HCT116 (cell line): ENCODE measurements around the gene SLFN12L. TPM values are rescaled to one million over a fixed set of nuclear protein-coding genes. Genes with fewer than 3 reads are reported as not detected.

Source experiments
- ATAC-seq: fragments of 200-7000 bp; cut with Tn5 transposase; 2 replicates; pipeline ENCODE4 v1.9.1; 2020; ENCODE audit warnings: mild to moderate bottlenecking, moderate library complexity
- BruUV-seq: library from RNA; stranded (reverse); fragments of 400-500 nt; replicated peaks from 2 replicates; lab custom pipeline; 2021; lab: Mats Ljungman, UMichigan
- CTCF ChIA-PET: fragments of 300-600 bp; sonication (Branson Sonifier 250); formaldehyde crosslinking; loops from one replicate; lab custom pipeline; 2021; ENCODE audit warnings: antibody characterized with exemption; lab: Charles Lee
- POLR2A ChIA-PET: fragments of 300-600, 350-600 bp; sonication (Branson Sonifier 250); formaldehyde crosslinking; loops from one replicate; lab custom pipeline; 2021; ENCODE audit warnings: antibody characterized with exemption; lab: Charles Lee
- RAD21 ChIA-PET, 2 experiments: fragments of 300-600 bp; sonication (Branson Sonifier 250); formaldehyde crosslinking; loops; one replicate each; lab custom pipeline; 2023; ENCODE audit warnings: low total read pairs in 2 of 2; ENCODE audit not compliant: uncharacterized antibody in 2 of 2, unreplicated experiment in 2 of 2, low non-redundant PET in 1 of 2; lab: Charles Lee
- DNase-seq: peaks from one replicate; pipeline ENCODE4 v3.0.0-alpha.2; 2010; ENCODE audit warnings: low read depth, low spot score
- H2AFZ ChIP-seq: fragments of 200-600 bp; shearing (Covaris generic), sonication (generic); 2 replicates; pipeline ENCODE4 v1.6.1; 2017; ENCODE audit warnings: low read depth, mixed run types, mixed read lengths, antibody characterized with exemption, low read length; ENCODE audit not compliant: poor library complexity, severe bottlenecking
- H3K27ac ChIP-seq: 2 replicates; pipeline ENCODE4 v1.5.1; 2012; ENCODE audit warnings: low read depth, low read length
- H3K27me3 ChIP-seq: fragments of 200-600 bp; sonication (generic); 2 replicates; pipeline ENCODE4 v1.6.1; 2016; ENCODE audit warnings: mixed run types, low read length, mixed read lengths; ENCODE audit not compliant: insufficient read depth
- H3K36me3 ChIP-seq, 2 experiments: fragments of 200-500 bp in 1 of 2; fragments of 200-600 bp in 1 of 2; sonication (Bioruptor generic) in 1 of 2; sonication (generic) in 1 of 2; 2 replicates each; pipeline versions ENCODE4 v1.5.1 to v1.6.1; 2014 to 2016; ENCODE audit warnings: low read length in 2 of 2, inconsistent platforms in 1 of 2, mixed read lengths in 1 of 2, mixed run types in 1 of 2; ENCODE audit not compliant: insufficient read depth in 2 of 2, control insufficient read depth in 1 of 2
- H3K4me1 ChIP-seq, 2 experiments: fragments of 200-600 bp in 1 of 2; sonication (generic) in 1 of 2; 2 replicates each; pipeline versions ENCODE4 v1.5.1 to v1.6.1; 2012 to 2017; ENCODE audit warnings: low read length in 2 of 2, inconsistent platforms in 1 of 2, mild to moderate bottlenecking in 1 of 2, mixed read lengths in 1 of 2, mixed run types in 1 of 2, moderate library complexity in 1 of 2; ENCODE audit not compliant: insufficient read depth in 2 of 2, control insufficient read depth in 1 of 2
- H3K4me2 ChIP-seq: fragments of 200-600 bp; sonication (generic); 2 replicates; pipeline ENCODE4 v1.6.1; 2017; ENCODE audit warnings: mixed run types, low read length, mixed read lengths
- H3K4me3 ChIP-seq, 2 experiments: fragments of 200-600 bp in 1 of 2; sonication (generic) in 1 of 2; replicated peaks in 1 of 2; 2 replicates each; pipeline ENCODE4 v1.5.1; 2011 to 2016; ENCODE audit warnings: low read length in 2 of 2, control low read depth in 1 of 2, low read depth in 1 of 2, mild to moderate bottlenecking in 1 of 2, mixed read lengths in 1 of 2, mixed run types in 1 of 2
- H3K79me2 ChIP-seq: fragments of 200-600 bp; sonication (generic); 2 replicates; pipeline ENCODE4 v1.6.1; 2017; ENCODE audit warnings: mild to moderate bottlenecking, mixed run types, low read length, moderate library complexity, mixed read lengths; ENCODE audit not compliant: insufficient read depth
- H3K9ac ChIP-seq: fragments of 200-600 bp; sonication (generic); 2 replicates; pipeline ENCODE4 v1.6.1; 2016; ENCODE audit warnings: low read length, mixed read lengths
- H3K9me2 ChIP-seq: fragments of 200-600 bp; sonication (generic), shearing (Covaris generic); 2 replicates; pipeline ENCODE4 v1.6.1; 2017; ENCODE audit warnings: mixed run types, mild to moderate bottlenecking, moderate library complexity; ENCODE audit not compliant: insufficient read depth
- H3K9me3 ChIP-seq, 2 experiments: fragments of 200-500 bp in 1 of 2; fragments of 200-600 bp in 1 of 2; sonication (Bioruptor generic) in 1 of 2; sonication (generic) in 1 of 2; 2 replicates each; pipeline ENCODE4 v1.6.1; 2014 to 2017; ENCODE audit warnings: low read length in 2 of 2, mixed read lengths in 2 of 2, inconsistent platforms in 1 of 2, low read depth in 1 of 2, mild to moderate bottlenecking in 1 of 2, mixed run types in 1 of 2, moderate library complexity in 1 of 2; ENCODE audit not compliant: control insufficient read depth in 1 of 2, insufficient read depth in 1 of 2
- H4K20me1 ChIP-seq: fragments of 200-600 bp; sonication (generic), shearing (Covaris generic); 2 replicates; pipeline ENCODE4 v1.6.1; 2017; ENCODE audit warnings: mixed run types, mild to moderate bottlenecking, moderate library complexity; ENCODE audit not compliant: insufficient read depth
- CBX3 ChIP-seq: IDR thresholded peaks from 2 replicates; pipeline ENCODE4 v1.6.1; 2012; ENCODE audit warnings: low read depth
- CEBPB ChIP-seq: IDR thresholded peaks from 2 replicates; pipeline ENCODE4 v1.6.1; 2012; ENCODE audit warnings: low read depth
- CTCF ChIP-seq, 3 experiments: fragments of 200-600 bp in 1 of 3; sonication (generic) in 1 of 3; IDR thresholded peaks in 2 of 3; conservative IDR thresholded peaks in 1 of 3; 2 replicates each; pipeline ENCODE4 v1.5.1; 2012 to 2017; ENCODE audit warnings: low read depth in 2 of 3, low read length in 2 of 3, antibody characterized with exemption in 1 of 3, borderline replicate concordance in 1 of 3, control low read depth in 1 of 3, mild to moderate bottlenecking in 1 of 3, mixed read lengths in 1 of 3, mixed run types in 1 of 3, moderate library complexity in 1 of 3; ENCODE audit not compliant: insufficient read depth in 1 of 3
- ELF1 ChIP-seq: IDR thresholded peaks from 2 replicates; pipeline ENCODE4 v1.6.1; 2012; ENCODE audit warnings: low read depth, borderline replicate concordance
- EZH2 ChIP-seq: fragments of 200-600 bp; sonication (generic); IDR thresholded peaks from 2 replicates; pipeline ENCODE4 v1.6.1; 2017; ENCODE audit warnings: antibody characterized with exemption, mixed run types
- FOSL1 ChIP-seq: IDR thresholded peaks from 2 replicates; pipeline ENCODE4 v1.6.1; 2012; ENCODE audit warnings: low read depth
- JUND ChIP-seq: IDR thresholded peaks from 2 replicates; pipeline ENCODE4 v1.6.1; 2012
- POLR2A ChIP-seq: IDR thresholded peaks from 2 replicates; pipeline ENCODE4 v1.7.0; 2011; ENCODE audit warnings: borderline replicate concordance; ENCODE audit not compliant: insufficient read depth, insufficient read length; ENCODE audit errors: extremely low read depth
- POLR2AphosphoS5 ChIP-seq: IDR thresholded peaks from 2 replicates; pipeline ENCODE4 v1.6.1; 2011; ENCODE audit warnings: mild to moderate bottlenecking, low read depth, low read length, moderate library complexity
- SIN3A ChIP-seq: IDR thresholded peaks from 2 replicates; pipeline ENCODE4 v1.6.1; 2012; ENCODE audit warnings: low read depth
- SP1 ChIP-seq: IDR thresholded peaks from 2 replicates; pipeline ENCODE4 v1.6.1; 2012; ENCODE audit warnings: low read depth
- SRF ChIP-seq: IDR thresholded peaks from 2 replicates; pipeline ENCODE4 v1.6.1; 2012; ENCODE audit warnings: low read depth
- YY1 ChIP-seq: IDR thresholded peaks from 2 replicates; pipeline ENCODE4 v1.6.1; 2011; ENCODE audit warnings: low read length, low read depth, moderate library complexity, mild to moderate bottlenecking; ENCODE audit not compliant: insufficient replicate concordance; ENCODE audit errors: extremely low read depth
- ZFX ChIP-seq: fragments of 450-650 bp; IDR thresholded peaks from 2 replicates; pipeline ENCODE4 v1.6.1; 2017
- ZNF274 ChIP-seq: fragments of 200-500 bp; sonication (Bioruptor generic); IDR thresholded peaks from 2 replicates; pipeline ENCODE4 v1.6.1; 2014; ENCODE audit warnings: mild to moderate bottlenecking, low read depth, low read length, inconsistent platforms
- intact Hi-C: fragments of 100-400 bp; cut with micrococcal nuclease; formaldehyde crosslinking; loops from 2 replicates; pipeline ENCODE4 v1.10.0; 2022
- total RNA-seq: library from RNA; stranded (reverse); gene quantifications from one replicate; pipeline ENCODE4 v1.2.1, GENCODE V29; 2021; ENCODE audit not compliant: unreplicated experiment

The SLFN12L gene
- total RNA-seq, 1 experiment from 2014 or later, result 0.17 TPM

- Histone ChIP-seq H3K9ac (no peak overlapping the region), H3K79me2 (no peaks in the 10 kb centered on the region), H3K9me3 (no peaks in the 10 kb centered on the region), H4K20me1 (no peaks in the 10 kb centered on the region), H3K36me3 (no peaks in the 10 kb centered on the region), H3K4me1 (no peaks in the 10 kb centered on the region), H3K27ac (no peak overlapping the region), H3K4me2 (no peak overlapping the region), H3K27me3 (peaks cover 48% of the 10 kb centered on the region), H3K9me2 (no peaks in the 10 kb centered on the region), H3K4me3 (no peak overlapping the region), H2AFZ (no peak overlapping the region)
- no TSS peak for BruUV-seq
- no peak for DNase-seq
- CTCF ChIA-PET, result no interaction called here
- intact Hi-C loops, result no loop called here
- no peak for ATAC-seq
- RAD21 ChIA-PET, result no interaction called here
- TF ChIP-seq SRF (no peak), SP1 (no peak), FOSL1 (no peak), SIN3A (no peak), ELF1 (no peak), EZH2 (no peak), ZFX (no peak), YY1 (no peak), JUND (no peak), CBX3 (no peak), CEBPB (no peak), CTCF (IDR thresholded peaks at IDR 0.05 in 2 of 3, conservative IDR thresholded peaks at IDR 0.05 in 1 of 3; ENCODE audit: borderline replicate concordance in 1 of 3, insufficient read depth in 1 of 3, low read depth in 2 of 3, low read length in 2 of 3) (no peak), ZNF274 (no peak), POLR2AphosphoS5 (no peak), POLR2A (no peak)
- POLR2A ChIA-PET, result no interaction called here
Measured at GRCh38 chr17:35476283-35476820, 61.1 kb downstream of the SLFN12L start.
